GM12872 (cell line): ENCODE measurements around the gene PLIN4.

Source experiments
- CTCF ChIP-seq: IDR thresholded peaks from 3 replicates; pipeline ENCODE4 v1.5.1; 2011; ENCODE audit warnings: low read depth, mild to moderate bottlenecking, low read length, moderate library complexity; ENCODE audit not compliant: insufficient read depth

PLIN4 gene

DNA sequence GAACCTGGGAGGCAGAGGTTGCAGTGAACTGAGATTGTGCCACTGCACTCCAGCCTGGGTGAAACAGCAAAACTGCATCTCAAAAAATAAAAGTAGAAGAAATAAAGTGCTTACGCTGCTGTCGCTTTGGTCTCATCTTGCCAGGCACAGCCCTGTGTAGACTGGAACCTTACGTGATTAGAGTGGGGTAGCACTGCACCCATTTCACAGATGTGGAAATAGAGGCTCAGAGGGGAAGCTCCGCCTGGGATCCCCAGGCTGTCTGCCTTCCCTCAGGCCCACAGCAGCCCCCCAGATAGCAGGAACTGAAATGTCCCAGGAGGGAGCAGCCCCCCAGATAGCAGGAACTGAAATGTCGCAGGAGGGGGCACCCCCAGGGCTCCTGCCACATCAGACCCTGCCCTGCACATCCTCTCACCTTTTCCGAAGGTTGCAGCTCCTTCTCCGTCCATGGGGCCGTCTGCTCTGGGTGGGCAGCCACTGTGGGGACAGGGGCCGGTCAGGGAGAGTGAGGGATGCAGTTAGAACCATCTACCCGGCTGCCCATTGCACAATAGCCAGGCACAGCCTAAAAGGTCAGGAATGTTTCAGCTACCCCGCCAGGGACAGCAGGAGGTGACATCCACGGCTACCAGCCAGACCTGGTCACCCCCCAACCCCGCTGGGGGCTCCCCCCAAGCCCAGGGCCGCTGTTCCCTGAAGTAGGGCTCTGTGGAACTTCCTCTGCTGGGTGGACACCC lies 1.9 kb downstream of the PLIN4 start:
- no peak for TF ChIP-seq CTCF

DNA sequence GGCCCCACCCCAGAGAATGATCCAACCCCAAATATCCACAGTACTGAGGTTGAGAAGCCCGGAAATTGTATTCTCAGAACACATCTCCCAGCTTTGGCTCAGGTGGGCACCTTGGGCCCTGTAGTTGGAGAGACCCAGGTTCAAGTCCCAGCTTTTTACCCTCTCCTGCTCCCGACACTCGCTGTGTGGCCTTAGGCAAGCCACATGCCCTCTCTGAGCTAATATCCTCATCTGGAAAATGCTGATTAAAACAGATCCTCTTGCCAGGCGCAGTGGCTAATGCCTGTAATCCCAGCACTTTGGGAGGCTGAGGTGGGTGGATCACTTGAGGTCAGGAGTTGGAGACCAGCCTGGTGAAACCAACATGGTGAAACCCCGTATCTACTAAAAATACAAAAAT lies 2.6 kb downstream of the PLIN4 start:
- TF ChIP-seq CTCF = no peak

GRCh38 chr19:4513248-4513647 lies 5.0 kb downstream of the PLIN4 start:
- no peak for TF ChIP-seq CTCF

DNA sequence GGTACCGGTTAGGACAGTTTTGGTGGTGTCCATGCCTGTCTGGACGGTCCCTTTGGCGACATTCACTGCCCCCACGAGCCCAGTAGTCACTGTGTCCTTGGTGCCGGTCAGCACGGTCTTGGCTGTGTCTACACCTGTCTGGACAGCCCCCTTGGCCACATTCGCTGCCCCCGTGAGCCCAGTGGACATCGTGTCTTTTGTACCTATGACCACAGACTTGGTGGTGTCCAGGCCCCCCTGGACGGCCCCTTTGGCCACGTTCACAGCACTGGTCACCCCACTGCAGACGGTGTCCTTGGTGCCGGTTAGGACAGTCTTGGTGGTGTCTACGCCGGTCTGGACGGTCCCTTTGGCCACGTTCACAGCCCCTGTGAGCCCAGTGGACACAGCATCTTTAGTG lies 6.2 kb downstream of the PLIN4 start:
- TF ChIP-seq CTCF = no peak

- no peak for TF ChIP-seq CTCF
These were observed 6.8 kb downstream of the PLIN4 start for GRCh38 chr19:4511300-4512054.

- TF ChIP-seq CTCF = no peak
These were observed 7.6 kb downstream of the PLIN4 start for GRCh38 chr19:4510435-4511255.

GRCh38 chr19:4508698-4509097 lies 9.6 kb downstream of the PLIN4 start:
- no peak for TF ChIP-seq CTCF
